ENCODE data around the gene ELP5.

Gene ELP5

GRCh38 chr17:7225711-7226331 lies 26.2 kb upstream of the ELP5 start:
- H3K4me3 ChIP-seq (ENCODE audit: low read length), result no peak overlapping the region
- no peak for TF ChIP-seq EZH2phosphoT487 (IDR thresholded peaks at IDR 0.05; ENCODE audit: low read depth)
- TF ChIP-seq CTCF (IDR thresholded peaks at IDR 0.05; ENCODE audit: low read depth, low read length), result no peak
- H3K4me1 ChIP-seq (ENCODE audit: low read length), result no peaks in the 10 kb centered on the region; the same call in 1 of the 2 replicates
- no peaks in the 10 kb centered on the region for H3K9me3 ChIP-seq (ENCODE audit: insufficient read depth, low read length)
- no peak overlapping the region for H2AFZ ChIP-seq (ENCODE audit: low read depth, low read length)
- H3K27ac ChIP-seq (ENCODE audit: low read length), result no peak overlapping the region
- H3K36me3 ChIP-seq (replicated peaks; ENCODE audit: low read depth, low read length), result peaks cover 7% of the 10 kb centered on the region
- H3K9ac ChIP-seq (ENCODE audit: low read length), result no peak overlapping the region
- peaks cover 3% of the 10 kb centered on the region; the same call in 1 of the 2 replicates for H3K79me2 ChIP-seq (ENCODE audit: low read length)
- H4K20me1 ChIP-seq (ENCODE audit: insufficient read depth, low read length), result no peaks in the 10 kb centered on the region
- H3K4me2 ChIP-seq (ENCODE audit: low read length), result no peak overlapping the region
- no peaks in the 10 kb centered on the region for H3K27me3 ChIP-seq (ENCODE audit: low read depth, low read length)

GRCh38 chr17:7226721-7227710 lies 25.0 kb upstream of the ELP5 start:
- no peak for TF ChIP-seq EZH2phosphoT487 (IDR thresholded peaks at IDR 0.05; ENCODE audit: low read depth)
- no peak for TF ChIP-seq CTCF (IDR thresholded peaks at IDR 0.05; ENCODE audit: low read depth, low read length)
- peaks cover 7% of the 10 kb centered on the region for H3K36me3 ChIP-seq (replicated peaks; ENCODE audit: low read depth, low read length)

DNA sequence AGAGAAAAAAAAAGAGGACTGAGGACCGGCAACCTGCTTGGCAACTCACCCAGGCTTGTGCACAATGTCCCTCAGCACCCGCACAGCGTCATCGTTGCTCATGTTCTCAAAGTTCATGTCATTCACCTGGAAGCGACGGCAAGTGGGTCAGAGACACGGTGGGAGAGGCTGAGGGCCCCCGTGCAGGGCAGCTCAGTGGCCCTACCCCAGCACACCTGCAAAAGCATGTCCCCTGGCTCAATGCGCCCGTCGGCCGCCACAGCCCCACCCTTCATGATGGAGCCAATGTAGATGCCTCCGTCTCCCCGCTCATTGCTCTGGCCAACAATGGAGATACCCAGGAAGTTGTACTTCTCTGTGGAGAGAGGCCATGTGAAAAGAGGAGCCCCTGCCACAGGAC lies 23.1 kb upstream of the ELP5 start:
- Histone ChIP-seq H3K4me2 (ENCODE audit: low read length) (no peak overlapping the region), H2AFZ (ENCODE audit: low read depth, low read length) (no peak overlapping the region), H3K27ac (ENCODE audit: low read length) (no peak overlapping the region), H3K9me3 (ENCODE audit: insufficient read depth, low read length) (no peaks in the 10 kb centered on the region), H3K36me3 (replicated peaks; ENCODE audit: low read depth, low read length) (peaks cover 1% of the 10 kb centered on the region), H3K9ac (ENCODE audit: low read length) (no peak overlapping the region), H3K4me1 (ENCODE audit: low read length) (peaks cover 4% of the 10 kb centered on the region), H3K4me3 (ENCODE audit: low read length) (no peak overlapping the region), H4K20me1 (ENCODE audit: insufficient read depth, low read length) (peaks cover 6% of the 10 kb centered on the region; the same call in 1 of the 2 replicates), H3K27me3 (ENCODE audit: low read depth, low read length) (no peaks in the 10 kb centered on the region), H3K79me2 (ENCODE audit: low read length) (peaks cover 29% of the 10 kb centered on the region)
- TF ChIP-seq EZH2phosphoT487 (IDR thresholded peaks at IDR 0.05; ENCODE audit: low read depth) (no peak), CTCF (IDR thresholded peaks at IDR 0.05; ENCODE audit: low read depth, low read length) (no peak)

More at GRCh38 chr17:7226721-7227710, 25.0 kb upstream of the ELP5 start:
- Histone ChIP-seq H3K27me3 (ENCODE audit: low read depth, low read length) (no peaks in the 10 kb centered on the region), H2AFZ (ENCODE audit: low read depth, low read length) (no peak overlapping the region), H3K4me3 (ENCODE audit: low read length) (no peak overlapping the region), H3K79me2 (ENCODE audit: low read length) (peaks cover 10% of the 10 kb centered on the region), H3K9ac (ENCODE audit: low read length) (no peak overlapping the region), H3K27ac (ENCODE audit: low read length) (no peak overlapping the region), H3K4me1 (ENCODE audit: low read length) (no peaks in the 10 kb centered on the region), H4K20me1 (ENCODE audit: insufficient read depth, low read length) (peaks cover 1% of the 10 kb centered on the region; the same call in 1 of the 2 replicates), H3K9me3 (ENCODE audit: insufficient read depth, low read length) (no peaks in the 10 kb centered on the region), H3K4me2 (ENCODE audit: low read length) (no peak overlapping the region)

DNA sequence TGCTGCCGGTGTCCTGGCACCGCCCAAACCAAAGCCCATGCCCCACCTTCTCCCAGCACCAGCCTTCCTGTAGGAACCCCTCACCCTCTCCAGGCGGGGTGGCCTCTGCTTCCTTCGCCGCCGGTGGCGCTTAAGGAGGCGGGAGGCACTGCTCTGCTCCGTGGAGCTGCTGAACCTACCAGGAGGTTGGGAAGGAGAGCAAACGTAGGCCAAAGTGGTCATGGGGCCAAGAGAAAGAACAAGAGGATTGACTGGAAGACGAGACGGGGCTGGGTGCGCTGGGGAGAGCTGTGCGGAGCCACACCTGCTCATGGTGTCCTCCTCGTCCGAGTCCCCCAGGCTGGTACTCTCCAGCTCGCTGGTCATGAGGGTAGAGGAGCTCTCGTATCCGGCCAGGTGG lies 22.5 kb upstream of the ELP5 start:
- no peaks in the 10 kb centered on the region for H3K36me3 ChIP-seq (replicated peaks; ENCODE audit: low read depth, low read length)
- H4K20me1 ChIP-seq (ENCODE audit: insufficient read depth, low read length), result peaks cover 6% of the 10 kb centered on the region; the same call in 1 of the 2 replicates
- no peak overlapping the region for H2AFZ ChIP-seq (ENCODE audit: low read depth, low read length)
- H3K9ac ChIP-seq (ENCODE audit: low read length), result no peak overlapping the region
- H3K79me2 ChIP-seq (ENCODE audit: low read length), result peaks cover 32% of the 10 kb centered on the region
- no peak overlapping the region for H3K27ac ChIP-seq (ENCODE audit: low read length)
- no peak overlapping the region for H3K4me3 ChIP-seq (ENCODE audit: low read length)
- no peaks in the 10 kb centered on the region for H3K9me3 ChIP-seq (ENCODE audit: insufficient read depth, low read length)
- no peaks in the 10 kb centered on the region for H3K27me3 ChIP-seq (ENCODE audit: low read depth, low read length)
- peaks cover 4% of the 10 kb centered on the region for H3K4me1 ChIP-seq (ENCODE audit: low read length)
- H3K4me2 ChIP-seq (ENCODE audit: low read length), result no peak overlapping the region
- TF ChIP-seq CTCF (IDR thresholded peaks at IDR 0.05; ENCODE audit: low read depth, low read length), result no peak
